A673 (cell line): ENCODE results near the gene RAPGEFL1.

Experiments used
- CTCF ChIP-seq: fragments of 300-800, 200-600 bp; sonication (generic); conservative IDR thresholded peaks from 2 replicates; pipeline ENCODE4 v1.5.1; 2017; ENCODE audit warnings: low read depth, mild to moderate bottlenecking, antibody characterized with exemption, low read length, moderate library complexity, mixed read lengths
- EZH2 ChIP-seq: fragments of 200-600 bp; sonication (generic); IDR thresholded peaks from 2 replicates; pipeline ENCODE4 v1.6.1; 2017; ENCODE audit warnings: borderline replicate concordance, low read depth, mild to moderate bottlenecking, mixed read lengths, antibody characterized with exemption, low read length; ENCODE audit not compliant: poor library complexity, severe bottlenecking

DNA sequence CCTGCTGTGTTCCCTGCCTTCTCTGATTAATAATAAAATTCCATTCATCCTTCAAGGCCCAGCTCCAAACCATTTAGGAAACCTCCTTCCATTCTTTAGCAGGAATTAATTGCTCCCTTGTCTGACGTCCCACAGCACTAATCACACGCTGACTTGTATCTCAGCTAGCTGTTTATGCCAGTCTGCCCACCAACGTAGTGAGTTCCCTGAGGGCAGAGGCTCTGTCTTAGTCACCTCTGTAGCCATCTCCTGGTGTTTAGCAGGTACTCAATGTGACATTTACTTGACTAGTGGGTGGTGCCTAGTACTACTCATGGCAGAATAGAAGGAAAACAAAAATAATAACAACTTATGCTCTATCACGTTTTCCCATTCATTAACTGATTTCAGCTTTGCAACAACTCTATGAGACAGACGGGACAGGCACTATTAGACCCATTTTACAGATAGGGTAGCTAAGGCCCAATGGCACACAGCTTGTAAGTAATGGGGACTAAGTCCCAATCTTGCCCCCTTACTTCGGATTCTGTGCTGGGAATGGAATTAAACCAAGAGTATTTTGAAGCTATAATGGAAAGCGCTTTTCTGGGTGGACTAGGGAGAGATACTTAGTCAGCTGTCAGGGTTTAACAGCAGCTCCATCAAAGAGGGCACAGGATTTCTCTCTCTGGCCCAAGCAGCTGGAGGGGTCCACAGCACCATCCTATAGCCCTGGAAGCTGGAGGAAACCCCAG, 40.9 kb downstream of the RAPGEFL1 start:
- TF ChIP-seq CTCF (no peak), EZH2 (no peak)
